HG02840 (cell line): ENCODE data around the gene JUP.

Experiments used
- ATAC-seq: cut with Tn5 transposase; IDR thresholded peaks from one replicate; pipeline ENCODE4 v1.9.1; 2021; ENCODE audit warnings: mild to moderate bottlenecking, moderate library complexity, moderate number of reproducible peaks; ENCODE audit not compliant: unreplicated experiment, low FRiP score

The JUP gene

GRCh38 chr17:41810659-41811548 is 24.4 kb upstream of the JUP start:
- no peak for ATAC-seq

GRCh38 chr17:41806685-41807445 is 20.4 kb upstream of the JUP start:
- no peak for ATAC-seq

GRCh38 chr17:41803049-41804020 is 16.8 kb upstream of the JUP start:
- no peak for ATAC-seq

- ATAC-seq: no peak
Measured at GRCh38 chr17:41801374-41802271, 15.1 kb upstream of the JUP start.

- ATAC-seq: no peak
Measured at GRCh38 chr17:41800601-41801373, 14.3 kb upstream of the JUP start.

- no peak for ATAC-seq
Measured at GRCh38 chr17:41799366-41799765, 12.9 kb upstream of the JUP start.

GRCh38 chr17:41797377-41797776 is 10.9 kb upstream of the JUP start:
- no peak for ATAC-seq

- ATAC-seq: no peak
Measured at GRCh38 chr17:41796121-41796895, 9.8 kb upstream of the JUP start.

- no peak for ATAC-seq
Measured at GRCh38 chr17:41794540-41794975, 8.0 kb upstream of the JUP start.

GRCh38 chr17:41793784-41794539 is 7.5 kb upstream of the JUP start:
- no peak for ATAC-seq

- no peak for ATAC-seq
Measured at GRCh38 chr17:41792845-41793783, 6.6 kb upstream of the JUP start.

GRCh38 chr17:41787021-41787418 is 509 bp upstream of the JUP start:
- no peak for ATAC-seq

GRCh38 chr17:41785859-41786226 is 668 bp downstream of the JUP start:
- no peak for ATAC-seq

- no peak for ATAC-seq
Measured at GRCh38 chr17:41785091-41785858, 1.2 kb downstream of the JUP start.

- ATAC-seq: no peak
Measured at GRCh38 chr17:41784207-41784744, 2.2 kb downstream of the JUP start.
